Fibroblast of skin of right biceps (primary cell): ENCODE measurements around the gene ARHGEF19.
A peak's percentile ranks its signal among the peaks of the same experiment; 100 is the strongest.
"Not testable (repeated sequence)": the region's sequence is repeated elsewhere in the genome, so short reads cannot be mapped to it uniquely, and the experiment has no call there.

Experiments
- DNase-seq: peaks from one replicate; pipeline ENCODE4 v3.0.0-alpha.2; 2013

ARHGEF19 gene

DNA sequence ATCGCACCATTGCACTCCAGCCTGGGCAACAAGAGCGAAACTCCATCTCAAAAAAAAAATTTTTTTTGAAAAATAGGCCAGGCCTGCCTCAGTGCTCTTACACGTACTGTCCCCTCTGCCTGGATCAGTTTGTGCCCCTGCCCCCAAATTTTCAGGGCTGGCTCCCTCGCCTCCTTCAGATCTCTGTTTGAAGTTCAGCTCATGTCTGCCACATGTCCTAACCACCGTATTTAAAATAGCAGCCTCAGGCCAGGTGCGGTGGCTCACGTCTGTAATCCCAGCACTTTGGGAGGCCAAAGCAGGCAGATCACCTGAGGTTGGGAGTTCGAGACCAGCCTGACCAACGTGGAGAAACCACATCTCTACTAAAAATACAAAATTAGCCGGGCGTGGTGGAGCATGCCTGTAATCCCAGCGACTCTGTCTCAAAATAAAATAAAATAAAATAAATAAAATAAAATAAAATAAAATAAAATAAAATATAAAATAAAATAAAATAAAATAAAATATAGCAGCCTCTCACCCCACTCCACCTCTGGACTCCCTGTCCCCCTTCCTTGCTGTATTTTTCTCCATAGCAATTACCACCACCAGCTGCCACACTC, 48.7 kb downstream of the ARHGEF19 start:
- DNase-seq, result not testable (repeated sequence)

DNA sequence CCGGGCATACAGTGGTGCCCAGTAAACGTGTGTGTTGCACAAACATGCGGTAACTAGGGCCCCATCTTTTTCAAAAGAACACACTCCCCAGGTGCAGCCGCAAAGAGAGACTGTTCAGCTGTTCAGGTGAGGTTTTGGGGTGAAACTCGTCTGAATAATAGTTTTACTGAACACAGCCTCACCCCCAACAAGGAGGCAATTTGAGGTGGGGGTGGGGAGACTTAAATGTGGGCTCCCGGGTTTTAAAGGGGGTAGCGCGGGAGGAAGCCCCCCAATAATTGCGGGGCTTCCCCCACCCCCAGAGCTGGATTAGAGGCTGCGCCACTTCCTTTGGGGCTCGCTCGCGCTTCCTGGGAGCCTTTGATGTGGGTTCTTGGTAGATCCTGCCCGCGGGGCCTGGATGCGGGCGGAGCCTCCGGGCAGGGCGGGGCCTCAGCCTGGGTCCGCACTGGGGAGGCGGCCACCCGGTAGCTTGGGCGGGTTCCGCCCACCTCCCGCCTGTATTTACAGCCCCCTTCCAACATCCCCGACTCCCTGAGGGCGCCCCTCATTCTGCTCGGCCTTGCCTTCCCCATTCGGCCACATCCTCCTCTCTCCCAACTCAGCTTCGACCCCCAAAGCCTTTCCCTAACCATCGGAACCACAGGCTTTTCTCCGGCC, 50.2 kb downstream of the ARHGEF19 start:
- peak; percentile 43 for DNase-seq

DNA sequence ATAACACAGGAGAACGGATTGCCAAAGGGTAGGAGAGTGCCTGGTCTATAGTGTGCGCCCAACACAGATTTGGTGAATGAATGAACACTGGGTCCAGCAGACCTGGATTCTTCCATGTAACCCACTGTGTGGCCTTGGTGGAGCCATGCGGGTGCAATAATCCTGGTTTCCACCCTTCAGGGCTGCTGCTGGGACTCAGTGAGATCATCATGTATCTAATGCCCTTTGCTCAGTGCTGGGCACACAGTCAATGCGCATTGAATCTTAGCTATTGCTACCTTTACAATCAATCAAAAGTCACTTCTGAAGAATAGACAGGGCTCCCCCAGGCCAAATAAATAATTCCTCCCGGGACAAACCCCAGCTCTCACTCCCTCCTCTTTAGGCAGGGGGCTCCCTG, 50.7 kb downstream of the ARHGEF19 start:
- no peak for DNase-seq

DNA sequence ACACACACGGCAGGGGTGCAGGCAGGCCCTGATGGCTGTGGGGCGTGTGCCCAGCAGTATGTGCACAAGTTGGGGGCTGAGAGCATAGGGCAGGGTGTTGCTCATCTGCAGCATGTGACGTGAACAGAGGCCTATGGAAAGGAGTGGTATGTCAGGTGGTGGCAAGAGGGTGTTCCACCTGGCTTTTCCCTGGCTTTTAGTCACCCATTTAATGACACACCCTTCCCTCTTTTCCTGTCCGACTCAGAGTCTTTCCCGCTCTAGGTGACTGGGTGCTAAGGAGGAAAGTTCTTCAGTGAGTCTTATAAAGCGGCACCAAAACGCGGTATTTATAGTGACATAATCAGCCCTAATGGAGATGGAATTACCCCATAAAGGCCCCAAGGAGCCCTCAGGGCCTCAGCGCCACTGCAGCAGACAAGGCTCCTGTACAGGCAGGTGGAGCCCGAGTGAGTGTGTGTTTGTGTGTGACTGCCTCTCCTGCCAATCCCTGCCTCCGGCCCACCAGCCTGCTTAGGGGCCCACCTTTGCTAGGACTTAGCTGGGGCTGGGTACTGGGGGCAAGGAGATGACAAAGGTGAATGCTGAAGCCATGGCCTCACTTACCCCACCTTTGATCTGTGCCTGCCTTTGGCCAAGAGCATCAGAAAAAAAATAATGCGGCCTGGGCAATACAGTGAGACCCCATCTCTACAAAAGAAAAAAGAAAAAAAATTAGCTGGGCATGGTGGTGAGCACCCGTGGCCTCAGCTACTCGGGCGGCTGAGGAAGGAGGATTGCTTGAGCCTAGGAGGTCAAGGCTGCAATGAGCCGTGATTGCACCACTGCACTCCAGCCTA, 53.2 kb downstream of the ARHGEF19 start:
- DNase-seq, result no peak

DNA sequence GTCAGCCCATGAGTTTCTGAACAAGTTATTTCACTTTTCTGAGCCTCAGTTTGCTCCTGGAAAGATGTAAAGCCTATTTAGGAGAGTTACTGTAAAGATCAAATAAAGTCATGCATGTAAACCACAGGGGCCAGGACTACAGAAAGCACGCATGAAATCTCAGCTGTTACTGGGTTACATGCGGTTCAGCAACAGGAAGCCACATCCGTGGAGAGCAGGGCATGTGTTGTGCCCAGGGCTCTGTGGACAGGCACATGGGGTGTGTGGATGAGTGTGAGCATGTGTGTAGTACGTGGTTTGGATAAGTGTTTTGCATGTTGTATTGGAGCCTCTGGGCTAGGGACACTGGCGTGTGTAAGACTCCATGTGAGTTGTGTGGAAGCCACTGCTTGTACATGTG, 54.4 kb downstream of the ARHGEF19 start:
- DNase-seq, result no peak

DNA sequence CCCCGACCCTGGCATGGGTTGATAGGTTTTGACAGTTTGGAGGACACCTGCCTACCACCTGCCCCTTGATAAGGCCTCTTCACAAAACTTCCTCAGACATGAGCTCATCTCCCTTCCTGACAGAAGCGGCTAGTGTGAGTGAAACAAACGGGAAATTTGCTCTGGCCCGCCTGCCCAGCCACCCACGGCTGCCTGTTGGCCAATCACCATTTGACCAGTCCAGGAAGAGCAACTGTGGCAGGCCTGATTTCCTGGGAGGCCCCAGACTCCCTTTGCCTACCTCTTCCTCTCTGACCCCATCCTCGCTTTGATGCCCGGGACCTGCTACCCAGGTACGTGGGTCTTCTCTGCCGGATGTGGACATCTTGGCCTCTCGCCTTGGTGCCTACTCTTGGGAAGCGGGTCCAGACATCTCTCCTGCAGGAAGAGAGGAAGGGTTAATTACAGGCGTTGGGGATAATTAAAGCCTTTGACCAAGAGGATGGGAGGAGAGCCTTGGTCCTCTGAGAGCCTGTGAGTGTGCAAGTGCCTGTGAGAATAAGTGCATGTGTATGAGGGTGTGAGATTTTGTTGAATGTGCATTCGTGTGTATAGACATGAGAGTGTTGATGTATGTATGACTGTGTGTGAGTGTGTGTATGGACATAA, 55.5 kb downstream of the ARHGEF19 start:
- no peak for DNase-seq

DNA sequence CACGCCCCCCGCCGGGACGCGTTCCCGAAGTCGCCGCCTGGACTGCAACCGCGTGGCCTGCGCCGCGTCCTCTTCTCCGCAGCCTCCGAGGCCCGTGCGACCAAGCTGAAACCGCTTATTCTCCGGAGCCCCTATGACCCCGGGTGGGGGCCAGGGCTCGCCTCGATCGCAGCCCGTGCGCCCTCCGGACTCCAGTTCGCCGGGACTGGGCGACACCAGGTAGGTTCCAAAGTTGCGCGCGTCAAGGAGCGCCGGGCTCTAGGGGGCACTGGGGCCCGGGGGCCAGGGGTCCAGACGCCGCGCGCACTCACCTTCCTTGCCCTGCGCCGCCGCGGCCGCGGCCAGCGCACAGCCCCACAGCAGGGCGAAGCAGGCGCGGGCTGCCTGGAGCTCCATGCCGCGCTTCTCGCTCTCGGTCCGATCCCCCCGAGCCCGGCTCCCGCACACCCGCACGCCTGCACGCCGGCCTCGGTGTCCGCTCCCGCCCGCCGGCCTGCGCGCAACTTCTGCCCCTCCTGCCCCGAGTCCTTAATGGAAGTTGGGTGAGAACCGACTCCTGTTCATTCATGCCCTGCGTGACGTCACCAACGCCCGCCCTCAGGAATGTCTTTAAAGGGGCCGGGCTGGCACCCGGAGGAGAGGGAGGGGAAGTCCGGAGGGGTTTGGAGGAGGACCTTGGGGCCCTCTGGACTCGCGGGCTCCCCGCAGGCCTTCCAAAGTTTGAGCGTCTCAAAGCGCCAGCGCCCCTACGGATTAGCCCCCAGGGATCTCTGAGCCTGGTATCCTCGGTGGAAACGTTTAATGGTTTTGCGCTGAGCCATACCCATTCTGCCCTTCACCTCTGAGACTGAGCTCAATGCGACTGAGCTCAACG, 56.7 kb downstream of the ARHGEF19 start, which contains the start of gene EPHA2:
EPHA2 (minus strand) TSS at position 533 of the 874 bp plus-strand sequence; CDS start at position 396, 137 bp downstream.
- DNase-seq, result peak; percentile 89

DNA sequence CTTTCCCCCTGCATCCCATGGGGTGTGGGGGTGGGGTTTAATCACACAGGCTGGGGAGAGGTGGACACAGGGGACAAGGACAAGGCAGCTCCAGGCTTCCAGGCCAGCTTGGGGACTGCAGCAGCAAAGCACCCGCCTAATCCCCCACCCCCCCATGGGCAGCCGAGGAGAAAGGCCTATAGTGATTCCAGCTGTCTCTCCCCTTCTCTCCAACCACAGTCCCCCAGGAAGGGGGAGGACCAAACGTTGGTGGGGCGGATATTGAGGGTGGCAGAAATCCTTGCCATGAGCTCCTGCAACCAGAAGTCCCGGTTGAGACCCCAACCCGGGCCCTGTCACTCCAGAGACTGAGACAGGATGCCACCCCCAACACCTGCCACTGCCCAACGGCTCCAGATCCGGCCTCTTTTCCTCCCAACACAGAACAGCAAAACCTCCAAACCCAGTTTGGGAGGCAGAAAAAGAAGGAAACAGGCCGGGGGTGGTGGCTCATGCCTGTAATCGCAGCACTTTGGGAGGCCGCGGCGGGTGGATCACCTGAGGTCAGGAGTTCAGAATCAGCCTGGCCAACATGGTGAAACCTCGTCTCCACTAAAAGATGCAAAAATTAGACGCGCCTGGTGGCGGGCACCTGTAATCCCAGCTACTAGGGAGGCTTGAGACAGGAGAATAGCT, 58.3 kb downstream of the ARHGEF19 start:
- no peak for DNase-seq

DNA sequence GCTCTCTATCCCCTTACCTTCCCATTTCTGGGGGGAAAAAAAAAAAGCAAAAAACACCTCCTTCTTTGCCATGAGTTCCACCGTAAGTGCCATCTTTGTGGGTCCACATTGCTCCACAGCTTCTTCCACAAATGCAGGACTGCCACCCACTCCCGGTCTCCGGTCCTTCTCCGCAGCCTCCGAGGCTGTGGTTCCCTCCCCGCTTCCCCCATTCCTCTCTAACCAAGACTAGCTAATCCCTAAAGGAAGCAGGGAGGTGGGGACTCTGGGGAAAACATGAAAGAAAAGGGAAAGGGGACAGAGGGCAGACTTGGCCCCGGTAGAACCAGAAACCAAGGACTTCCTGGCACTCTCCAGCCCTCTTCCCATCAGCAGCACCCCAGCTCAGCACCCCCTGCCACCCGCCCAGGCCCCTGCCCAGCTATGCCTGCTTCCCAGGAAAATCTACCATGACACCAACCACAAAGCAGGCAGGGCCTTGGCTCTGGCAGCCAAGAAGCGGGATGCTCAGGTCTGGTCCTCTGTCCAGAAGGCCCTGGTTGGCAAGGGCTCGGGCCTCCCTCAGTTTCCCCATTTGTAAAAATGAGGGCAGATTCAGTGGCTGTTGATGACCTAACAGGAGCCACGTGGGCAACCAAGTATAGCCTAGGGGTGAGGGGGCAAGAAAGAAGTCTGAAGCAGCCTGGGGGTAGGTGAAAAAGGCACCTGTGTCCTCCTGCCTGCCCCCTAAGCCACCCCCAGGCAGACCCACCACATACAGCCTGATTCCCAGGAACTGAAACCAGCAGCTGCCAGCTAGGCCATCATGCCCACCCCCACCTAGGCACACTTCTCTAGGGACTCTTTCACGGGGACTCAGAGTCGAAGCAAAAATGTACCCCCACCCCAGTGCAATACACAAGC, 59.1 kb downstream of the ARHGEF19 start:
- no peak for DNase-seq

DNA sequence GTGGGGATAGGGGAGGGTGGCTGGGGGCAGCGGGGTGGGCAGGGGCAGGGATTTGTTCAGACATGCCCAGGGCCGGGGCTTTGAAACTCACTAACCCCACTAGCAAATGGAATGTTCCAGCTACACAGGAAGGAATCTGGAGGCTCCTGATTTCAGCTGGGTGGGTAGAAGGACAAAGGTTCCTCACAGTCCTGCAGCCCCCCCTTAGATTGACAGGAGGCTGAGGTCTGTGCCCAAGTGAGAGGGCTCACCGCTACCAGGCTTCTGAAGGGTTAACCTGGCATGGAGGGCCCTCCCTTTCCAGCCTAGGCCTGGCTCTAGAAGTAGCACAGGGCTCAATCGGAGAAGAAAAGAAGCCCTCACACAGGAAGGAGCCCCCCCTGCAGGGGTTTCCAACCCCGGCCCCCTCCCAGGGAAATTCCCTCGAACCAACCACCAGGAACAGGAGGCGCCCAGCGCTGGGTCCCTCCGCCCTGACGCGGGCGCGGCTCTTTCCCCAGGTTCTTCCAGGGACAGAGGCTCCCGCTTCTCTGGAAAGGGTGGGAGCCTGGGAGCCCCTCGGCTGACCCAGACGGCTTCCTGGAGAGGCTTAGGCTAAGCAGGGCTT, 59.9 kb downstream of the ARHGEF19 start:
- DNase-seq, result peak; percentile 48

DNA sequence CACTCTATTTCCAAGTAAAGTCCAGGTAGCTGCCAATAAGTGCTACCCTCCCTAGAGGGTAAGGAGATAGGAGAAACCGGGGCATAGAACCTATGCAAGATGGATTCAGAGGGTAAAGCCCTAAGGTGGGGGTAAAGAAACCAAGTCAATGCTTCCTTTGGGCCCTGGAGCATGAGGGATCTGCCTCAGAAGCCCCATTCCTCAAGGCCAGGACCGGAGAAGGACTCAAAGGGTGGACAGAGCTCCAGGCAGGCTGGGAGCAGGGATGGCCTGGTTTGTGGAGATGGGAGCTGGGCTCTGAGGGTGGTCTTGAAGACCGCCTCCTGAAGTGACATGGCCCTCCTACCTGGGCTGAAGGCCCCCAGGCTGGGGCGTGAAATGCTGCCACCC, 60.5 kb downstream of the ARHGEF19 start:
- DNase-seq, result no peak

DNA sequence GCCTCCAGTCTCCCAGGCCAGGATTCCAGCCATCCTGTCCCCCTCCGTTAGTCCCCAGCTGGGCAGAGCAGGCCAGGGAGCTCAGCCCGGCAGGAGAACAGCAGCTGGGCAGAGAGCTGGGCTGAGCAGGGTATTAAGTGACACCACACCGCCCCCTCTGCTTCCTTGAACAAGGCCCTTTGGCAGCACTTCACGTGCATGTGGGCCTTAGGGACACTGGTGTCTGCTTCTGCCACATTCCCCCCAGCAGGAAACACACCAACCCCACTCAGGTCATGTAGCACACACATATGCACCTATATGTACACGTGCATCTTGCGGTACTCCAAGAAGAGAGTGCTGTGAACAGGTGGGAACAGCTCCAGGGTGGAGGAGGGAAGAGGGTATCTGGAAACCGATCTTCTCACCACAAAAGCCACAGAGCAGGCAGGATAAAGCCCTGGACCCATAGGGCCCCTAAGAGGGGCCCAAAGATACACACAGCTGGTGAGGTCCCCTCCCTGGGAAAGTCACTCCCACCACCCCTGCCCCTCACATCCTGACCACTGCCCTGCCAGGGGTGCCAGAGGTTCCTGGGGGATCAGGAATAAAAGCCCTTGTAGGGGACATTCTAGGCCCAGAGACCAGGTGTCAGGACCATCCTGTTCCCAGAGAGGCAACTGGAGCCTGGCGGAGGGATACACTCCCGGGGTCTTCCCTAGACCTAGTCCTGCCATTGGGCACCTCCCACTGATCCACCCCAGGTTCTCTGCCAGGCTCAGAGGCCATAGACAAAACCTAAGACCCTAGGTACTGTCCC, 61.1 kb downstream of the ARHGEF19 start:
- no peak for DNase-seq

DNA sequence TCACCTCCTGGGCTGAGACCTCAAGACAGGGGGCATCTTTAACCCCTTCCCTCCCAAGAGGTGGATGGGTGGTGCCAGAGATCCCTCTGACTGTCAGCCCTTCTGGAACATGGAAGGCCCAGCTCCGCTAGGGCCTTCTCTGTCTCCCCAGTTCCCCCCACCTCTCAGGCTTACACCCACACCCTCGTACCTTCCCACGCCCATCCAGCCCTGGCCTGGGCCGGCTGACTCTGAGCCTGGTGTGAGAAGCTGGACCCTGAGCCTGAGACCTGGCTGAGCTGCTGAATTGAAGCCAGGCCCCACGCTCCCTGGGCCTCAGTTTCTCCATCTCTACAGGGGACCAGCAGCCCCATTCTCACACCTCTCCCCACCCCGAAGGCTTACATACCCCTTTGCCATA, 61.9 kb downstream of the ARHGEF19 start:
- DNase-seq, result no peak

DNA sequence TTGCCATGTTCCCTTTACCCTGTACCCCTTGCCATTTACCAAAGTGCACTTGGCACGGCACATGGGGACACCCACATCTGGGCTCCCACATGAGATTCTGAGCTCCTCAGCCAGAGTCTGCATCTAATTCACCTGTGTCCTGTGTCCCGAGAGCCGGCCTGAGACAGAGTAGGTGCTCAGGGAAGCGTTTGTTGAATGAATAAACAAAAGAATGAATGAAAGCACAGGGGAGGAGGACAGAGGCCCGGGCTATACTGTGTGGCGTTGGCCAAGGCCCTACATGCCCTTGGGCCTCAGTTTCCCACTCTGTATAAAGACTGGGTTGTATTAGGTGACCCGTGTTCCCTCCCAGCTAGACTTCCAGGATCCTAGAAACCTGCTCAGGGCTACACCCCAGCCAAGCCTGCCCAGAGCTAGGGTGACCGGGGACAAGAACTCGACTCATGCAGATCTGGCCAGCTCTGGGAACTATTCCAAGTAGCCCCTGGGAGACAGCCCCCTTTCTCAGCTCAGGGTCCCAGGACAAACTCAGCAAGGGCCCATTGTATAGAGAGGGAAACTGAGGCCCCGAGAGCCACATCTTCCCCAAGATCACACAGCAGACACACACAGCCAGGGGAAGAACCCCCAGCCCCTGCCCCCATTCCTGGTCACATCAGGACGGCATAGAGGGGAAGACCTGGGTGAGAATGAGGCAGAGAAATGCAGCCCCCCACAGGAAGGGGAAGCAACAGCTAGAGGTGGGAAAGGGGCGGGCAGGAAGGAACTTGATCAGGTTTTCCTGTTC, 62.6 kb downstream of the ARHGEF19 start:
- DNase-seq, result no peak

DNA sequence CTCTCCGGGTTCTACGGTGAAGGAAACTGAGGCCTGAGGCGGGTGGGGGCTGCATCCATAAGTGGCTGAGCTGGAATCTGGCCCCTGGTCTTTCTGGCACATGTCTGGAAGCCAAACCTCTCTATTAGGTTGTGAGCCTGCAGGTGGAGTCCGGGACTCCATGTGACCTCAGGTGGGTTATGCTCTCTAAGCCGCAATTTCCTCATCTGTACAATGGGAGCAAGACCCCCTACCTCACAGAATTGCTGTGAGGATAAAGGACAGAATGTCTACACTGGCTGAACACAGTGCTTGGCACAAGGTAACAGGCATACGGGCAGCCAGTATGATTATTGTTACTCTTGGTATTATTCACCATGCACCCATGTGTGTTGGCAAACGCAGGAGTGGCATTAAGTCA, 63.3 kb downstream of the ARHGEF19 start:
- DNase-seq, result no peak

DNA sequence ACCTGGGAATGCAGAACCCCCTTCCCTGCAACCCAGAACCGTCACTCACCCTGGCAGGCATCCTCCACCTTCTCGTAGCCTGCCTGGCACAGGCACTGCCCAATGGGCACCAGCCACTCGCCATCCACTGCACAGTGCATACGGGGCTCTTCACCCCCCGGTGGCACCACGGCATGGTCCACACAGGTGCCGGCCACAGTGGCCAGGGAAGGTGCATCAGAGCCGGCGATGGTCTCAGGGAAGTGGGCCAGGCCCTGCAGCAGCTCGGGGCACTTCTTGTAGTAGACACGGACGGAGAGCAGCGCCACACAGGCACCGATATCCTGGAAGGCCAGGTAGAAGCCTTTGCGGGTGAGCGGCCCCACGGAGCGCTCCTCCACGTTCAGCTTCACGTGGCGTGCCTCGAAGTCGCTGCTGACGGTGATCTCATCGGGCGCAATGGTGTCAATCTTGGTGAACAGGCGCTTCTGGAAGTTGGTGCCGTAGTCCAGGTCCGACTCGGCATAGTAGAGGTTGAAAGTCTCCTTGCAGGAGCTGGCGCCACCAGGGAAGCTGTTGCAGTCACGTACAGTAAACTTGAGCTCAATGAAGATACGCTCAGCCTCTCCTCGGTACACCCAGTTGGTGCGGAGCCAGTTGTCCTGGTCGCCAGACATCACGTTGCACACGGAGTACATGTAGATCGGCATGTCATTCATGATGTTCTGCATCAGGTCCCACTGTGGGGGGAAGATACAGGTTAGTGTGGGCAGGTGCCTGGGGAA, 63.9 kb downstream of the ARHGEF19 start:
- DNase-seq, result no peak
